Activated B cell treated with CpG ODN at 0.5 μM for 24 hours (primary cell): Measurements from ENCODE around the gene ZC3H18. TPM values are rescaled to one million over a fixed set of nuclear protein-coding genes. Genes with fewer than 3 reads are reported as not detected.

ENCODE experiments used
- ATAC-seq: fragments of 200-7000 bp; cut with Tn5 transposase; one replicate; pipeline ENCODE4 v1.10.0; 2021; ENCODE audit warnings: low read depth, mild to moderate bottlenecking, moderate library complexity
- CTCF ChIA-PET: fragments of 350-600 bp; sonication (Branson Sonifier 250); formaldehyde crosslinking; loops from one replicate; lab custom pipeline; 2021; ENCODE audit warnings: antibody characterized with exemption; lab: Charles Lee
- POLR2A ChIA-PET: fragments of 350-600 bp; sonication (Branson Sonifier 250); formaldehyde crosslinking; loops from one replicate; lab custom pipeline; 2021; ENCODE audit warnings: antibody characterized with exemption; lab: Charles Lee
- DNase-seq: peaks from one replicate; pipeline ENCODE4 v3.0.0; 2022
- H3K27ac Mint-ChIP-seq: one replicate; pipeline ENCODE4 v1.8.0; 2020; ENCODE audit warnings: mixed read lengths
- H3K27me3 Mint-ChIP-seq: one replicate; pipeline ENCODE4 v1.8.0; 2021; ENCODE audit warnings: mixed read lengths
- H3K36me3 Mint-ChIP-seq: one replicate; pipeline ENCODE4 v1.8.0; 2021; ENCODE audit warnings: low read depth, mixed read lengths
- H3K4me1 Mint-ChIP-seq: one replicate; pipeline ENCODE4 v1.8.0; 2021; ENCODE audit warnings: mixed read lengths
- H3K4me3 Mint-ChIP-seq: one replicate; pipeline ENCODE4 v1.8.0; 2020; ENCODE audit warnings: mild to moderate bottlenecking, mixed read lengths
- H3K9me3 Mint-ChIP-seq: one replicate; pipeline ENCODE4 v1.8.0; 2020; ENCODE audit warnings: mixed read lengths
- intact Hi-C: fragments of 100-400 bp; cut with micrococcal nuclease; formaldehyde crosslinking; loops from one replicate; pipeline ENCODE4 v1.15.1; 2024
- total RNA-seq: library from RNA; stranded (reverse); gene quantifications from 2 replicates; pipeline ENCODE4 v1.2.3, GENCODE V29; 2022
- TF ChIP-seq, protein P1 (sequence below): fragments of 200-600 bp; IDR thresholded peaks from one replicate; pipeline ENCODE4 v1.8.0; 2022; ENCODE audit warnings: antibody characterized with exemption, mild to moderate bottlenecking

ZC3H18 gene
- total RNA-seq, 1 donor from 2014 or later: 74.2 TPM

DNA sequence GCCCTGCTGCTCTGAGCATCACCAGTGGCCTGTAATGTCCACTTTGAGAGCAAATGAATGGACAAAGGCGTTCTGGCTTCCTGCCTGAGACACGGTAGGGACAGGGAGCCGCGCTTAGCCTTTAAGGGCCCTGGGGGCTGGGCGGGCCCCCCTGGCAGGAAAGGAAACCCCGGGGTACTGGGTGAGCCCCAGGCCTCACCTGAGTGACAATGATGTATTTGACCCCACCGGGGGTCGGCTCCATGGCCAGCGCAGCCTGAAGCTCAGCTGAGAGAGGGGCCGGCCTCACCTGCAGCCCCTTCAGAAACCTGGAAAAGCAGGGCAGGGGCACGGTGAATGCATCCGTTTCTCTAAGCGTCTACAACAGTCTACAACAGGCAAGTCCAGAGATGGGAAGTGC is 82.9 kb downstream of the ZC3H18 start:
- POLR2A ChIA-PET: interaction anchor here (0.7 to 4.2 kb wide), 3 partner anchors 10 to 51 kb away, joined by 3 to 31 read pairs (median 3); partner anchors contain the start of gene MVD
- no peak overlapping the region for H3K4me3 Mint-ChIP-seq
- CTCF ChIA-PET: no interaction called here

DNA sequence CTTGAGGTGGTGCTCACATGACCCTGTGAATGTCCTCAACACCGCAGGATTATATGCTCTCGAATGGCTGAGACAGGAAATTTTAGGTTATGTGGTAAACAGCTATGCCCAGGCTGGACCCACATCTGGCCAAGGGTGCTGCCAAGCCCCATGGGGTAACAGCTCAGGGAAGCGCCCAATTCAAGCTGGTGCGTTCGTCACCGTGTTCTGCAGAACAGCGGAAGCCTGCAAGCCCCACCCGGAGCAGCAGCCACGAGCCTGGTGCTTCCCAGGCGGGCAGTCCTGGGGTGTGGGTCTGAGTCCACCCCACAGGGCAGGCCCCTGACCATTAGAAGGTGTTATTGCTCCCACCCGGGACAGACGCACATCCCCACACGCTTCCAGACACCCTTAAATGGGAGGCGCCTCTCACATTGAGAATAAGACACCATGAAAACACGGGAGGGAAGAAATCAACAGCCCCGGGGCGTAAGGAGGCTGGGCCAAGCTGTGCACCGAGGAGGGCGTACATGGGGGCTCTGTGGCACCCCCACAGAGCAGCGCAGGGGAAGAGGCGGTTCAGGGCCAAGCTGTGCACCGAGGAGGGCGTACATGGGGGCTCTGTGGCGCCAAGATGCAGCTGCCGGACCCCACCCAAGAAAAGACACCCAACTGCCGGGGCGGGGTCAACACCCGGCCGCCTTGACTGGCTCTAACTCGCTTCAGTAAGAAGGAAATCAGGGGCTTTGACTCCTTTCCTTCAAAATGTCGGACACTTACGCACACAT is 83.6 kb downstream of the ZC3H18 start:
- intact Hi-C loops: loop anchor here (5.0 kb wide), 2 partner anchors 204 to 314 kb away; partner anchors contain the start of genes GALNS and TRAPPC2L
- ATAC-seq (no peak), DNase-seq (no peak)
- CTCF ChIA-PET: no interaction called here
- Mint-ChIP-seq H3K4me3 (no peak overlapping the region), H3K36me3 (peaks cover 43% of the 10 kb centered on the region), H3K27ac (no peak overlapping the region), H3K9me3 (no peaks in the 10 kb centered on the region), H3K4me1 (peaks cover 28% of the 10 kb centered on the region), H3K27me3 (no peaks in the 10 kb centered on the region)
- TF ChIP-seq, protein P1, sequence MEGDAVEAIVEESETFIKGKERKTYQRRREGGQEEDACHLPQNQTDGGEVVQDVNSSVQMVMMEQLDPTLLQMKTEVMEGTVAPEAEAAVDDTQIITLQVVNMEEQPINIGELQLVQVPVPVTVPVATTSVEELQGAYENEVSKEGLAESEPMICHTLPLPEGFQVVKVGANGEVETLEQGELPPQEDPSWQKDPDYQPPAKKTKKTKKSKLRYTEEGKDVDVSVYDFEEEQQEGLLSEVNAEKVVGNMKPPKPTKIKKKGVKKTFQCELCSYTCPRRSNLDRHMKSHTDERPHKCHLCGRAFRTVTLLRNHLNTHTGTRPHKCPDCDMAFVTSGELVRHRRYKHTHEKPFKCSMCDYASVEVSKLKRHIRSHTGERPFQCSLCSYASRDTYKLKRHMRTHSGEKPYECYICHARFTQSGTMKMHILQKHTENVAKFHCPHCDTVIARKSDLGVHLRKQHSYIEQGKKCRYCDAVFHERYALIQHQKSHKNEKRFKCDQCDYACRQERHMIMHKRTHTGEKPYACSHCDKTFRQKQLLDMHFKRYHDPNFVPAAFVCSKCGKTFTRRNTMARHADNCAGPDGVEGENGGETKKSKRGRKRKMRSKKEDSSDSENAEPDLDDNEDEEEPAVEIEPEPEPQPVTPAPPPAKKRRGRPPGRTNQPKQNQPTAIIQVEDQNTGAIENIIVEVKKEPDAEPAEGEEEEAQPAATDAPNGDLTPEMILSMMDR: no peak
- POLR2A ChIA-PET: interaction anchor here (0.7 kb wide), 1 partner anchor 9 kb away, joined by 3 read pairs; the partner anchor contains the start of gene MVD

More for the DNA sequence above, 82.9 kb downstream of the ZC3H18 start:
- Mint-ChIP-seq H3K9me3 (no peaks in the 10 kb centered on the region), H3K4me1 (peaks cover 33% of the 10 kb centered on the region), H3K27ac (peak overlapping the region; percentile 12), H3K27me3 (no peaks in the 10 kb centered on the region), H3K36me3 (peaks cover 42% of the 10 kb centered on the region)
- ATAC-seq: no peak
- no peak for DNase-seq
- TF ChIP-seq, protein P1: no peak
- intact Hi-C loops: loop anchor here (5.0 kb wide), 2 partner anchors 204 to 314 kb away; partner anchors contain the start of genes GALNS and TRAPPC2L

DNA sequence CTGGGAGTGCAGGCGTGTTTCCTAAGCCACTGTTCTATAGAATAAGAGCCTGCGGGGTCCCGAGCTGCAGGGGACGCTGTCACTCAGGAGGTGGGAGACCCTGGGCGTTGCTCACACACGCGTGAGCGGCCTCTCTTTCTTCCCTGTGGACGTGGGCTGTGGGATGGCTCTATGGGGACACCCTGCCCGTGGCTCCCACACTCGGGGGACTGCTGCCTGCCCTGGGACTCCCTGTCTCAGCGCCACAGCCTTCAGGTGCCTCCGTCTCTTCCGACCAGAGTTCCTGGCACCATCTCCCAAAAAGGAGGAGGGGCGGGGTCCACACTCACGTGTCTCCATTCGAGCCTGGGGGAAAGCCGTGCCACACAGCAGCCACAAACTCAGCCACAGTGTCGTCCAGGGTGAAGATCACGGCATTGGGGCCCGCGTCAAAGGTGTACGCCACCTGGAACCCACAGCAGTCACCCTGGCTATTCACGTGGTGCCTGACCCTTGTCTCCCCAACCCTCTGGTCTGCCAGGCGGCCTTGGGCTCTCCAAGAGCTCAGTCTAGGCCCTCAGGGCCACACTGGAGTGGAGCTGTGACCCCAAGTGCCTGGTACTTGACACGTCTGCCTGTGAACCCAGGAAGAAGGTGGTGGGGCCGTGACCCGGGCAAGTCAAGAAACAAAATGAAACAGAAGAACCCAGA is 84.3 kb downstream of the ZC3H18 start:
- Mint-ChIP-seq H3K9me3 (no peaks in the 10 kb centered on the region), H3K4me3 (no peak overlapping the region), H3K4me1 (peaks cover 24% of the 10 kb centered on the region), H3K27ac (no peak overlapping the region), H3K36me3 (peaks cover 41% of the 10 kb centered on the region), H3K27me3 (no peaks in the 10 kb centered on the region)
- ChIA-PET CTCF (no interaction called here), POLR2A (no interaction called here)
- ATAC-seq: no peak
- intact Hi-C loops: loop anchor here (5.0 kb wide), 2 partner anchors 203 to 313 kb away; partner anchors contain the start of genes GALNS and TRAPPC2L
- DNase-seq: no peak
- TF ChIP-seq, protein P1: no peak

DNA sequence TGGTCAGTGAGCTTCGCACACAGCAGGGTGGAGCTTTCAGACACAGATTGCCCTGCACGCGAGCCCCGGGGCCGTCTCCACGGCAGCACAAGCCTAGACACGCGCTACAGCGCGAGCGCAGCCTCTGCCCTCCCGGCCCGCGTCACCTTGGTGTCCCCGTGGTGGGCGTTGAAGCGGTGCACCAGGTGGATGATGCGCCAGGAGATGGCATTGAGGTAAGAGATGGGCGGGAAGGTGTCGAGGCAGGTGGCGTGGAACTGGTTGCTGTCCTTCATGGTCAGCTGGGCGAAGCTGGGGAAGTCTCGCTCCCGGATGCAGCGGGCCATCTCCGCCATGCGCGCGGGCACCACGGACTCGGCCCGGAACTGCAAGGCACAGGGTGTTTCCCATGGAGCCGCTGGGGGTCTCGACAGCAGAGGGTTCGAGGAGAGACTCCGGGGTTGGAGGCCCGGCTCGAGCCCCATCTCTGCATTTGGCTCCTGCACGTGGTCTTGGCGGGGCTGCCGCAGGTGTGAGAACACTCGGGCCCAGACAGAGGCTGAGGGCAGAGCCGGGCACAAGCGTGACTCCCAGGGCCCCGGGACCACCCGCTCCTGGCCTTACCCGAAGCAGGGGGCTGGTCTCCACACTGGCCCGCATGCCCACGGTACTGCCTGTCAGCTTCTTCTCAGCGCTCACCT is 85.0 kb downstream of the ZC3H18 start:
- intact Hi-C loops: no loop called here
- CTCF ChIA-PET: no interaction called here

More for the DNA sequence above, 85.0 kb downstream of the ZC3H18 start:
- TF ChIP-seq, protein P1: no peak
- ATAC-seq (no peak), DNase-seq (no peak)
- Mint-ChIP-seq H3K4me3 (no peak overlapping the region), H3K9me3 (no peaks in the 10 kb centered on the region), H3K27me3 (no peaks in the 10 kb centered on the region), H3K36me3 (peaks cover 40% of the 10 kb centered on the region), H3K27ac (no peak overlapping the region), H3K4me1 (peaks cover 20% of the 10 kb centered on the region)
- POLR2A ChIA-PET: interaction anchor here (0.6 kb wide), 1 partner anchor 42 kb away, joined by 3 read pairs; no protein-coding TSS in a partner anchor
